ENCODE measurements around the gene LAMC3. TPM values are rescaled to one million over a fixed set of nuclear protein-coding genes. Genes with fewer than 3 reads are reported as not detected.

The LAMC3 gene
- total RNA-seq, 1 donor from 2014 or later = 14.2 TPM

GRCh38 chr9:131076347-131077195 lies 67.6 kb downstream of the LAMC3 start:
- no peak for DNase-seq (ENCODE audit: low spot score)

GRCh38 chr9:131078427-131079366 lies 69.7 kb downstream of the LAMC3 start:
- DNase-seq (ENCODE audit: low spot score) = no peak

- no peak for DNase-seq (ENCODE audit: low spot score)
Measured at GRCh38 chr9:131080589-131080988, 71.6 kb downstream of the LAMC3 start.

- no peak for DNase-seq (ENCODE audit: low spot score)
Measured at GRCh38 chr9:131081868-131082267, 72.9 kb downstream of the LAMC3 start.

- no peak for DNase-seq (ENCODE audit: low spot score)
Measured at GRCh38 chr9:131082774-131083512, 74.0 kb downstream of the LAMC3 start.

GRCh38 chr9:131084661-131085369 lies 75.8 kb downstream of the LAMC3 start:
- no peak for DNase-seq (ENCODE audit: low spot score)

GRCh38 chr9:131085370-131086122 lies 76.6 kb downstream of the LAMC3 start:
- no peak for DNase-seq (ENCODE audit: low spot score)

GRCh38 chr9:131087354-131087893 lies 78.5 kb downstream of the LAMC3 start:
- DNase-seq (ENCODE audit: low spot score) = no peak

- DNase-seq (ENCODE audit: low spot score) = no peak
Measured at GRCh38 chr9:131090025-131090787, 81.2 kb downstream of the LAMC3 start.

- DNase-seq (ENCODE audit: low spot score) = no peak
Measured at GRCh38 chr9:131091352-131091992, 82.5 kb downstream of the LAMC3 start.

- DNase-seq (ENCODE audit: low spot score) = no peak
Measured at GRCh38 chr9:131092030-131092429, 83.1 kb downstream of the LAMC3 start.

GRCh38 chr9:131092548-131093440 lies 83.8 kb downstream of the LAMC3 start:
- DNase-seq (ENCODE audit: low spot score) = no peak

GRCh38 chr9:131094015-131094414 lies 85.0 kb downstream of the LAMC3 start:
- no peak for DNase-seq (ENCODE audit: low spot score)

GRCh38 chr9:131094622-131095021 lies 85.6 kb downstream of the LAMC3 start:
- no peak for DNase-seq (ENCODE audit: low spot score)

GRCh38 chr9:131095666-131096268 lies 86.8 kb downstream of the LAMC3 start:
- no peak for DNase-seq (ENCODE audit: low spot score)

- no peak for DNase-seq (ENCODE audit: low spot score)
Measured at GRCh38 chr9:131096269-131097125, 87.5 kb downstream of the LAMC3 start, which contains the start of gene AIF1L. TSS of gene AIF1L (plus strand) at chr9:131096531. CDS start at chr9:131096630, 99 bp downstream.
